Measurements from ENCODE around the gene SYS1.
A peak's percentile ranks its signal among the peaks of the same experiment; 100 is the strongest.

The SYS1 gene

GRCh38 chr20:45354423-45355208 is 8.3 kb upstream of the SYS1 start:
- TF ChIP-seq, protein P1, sequence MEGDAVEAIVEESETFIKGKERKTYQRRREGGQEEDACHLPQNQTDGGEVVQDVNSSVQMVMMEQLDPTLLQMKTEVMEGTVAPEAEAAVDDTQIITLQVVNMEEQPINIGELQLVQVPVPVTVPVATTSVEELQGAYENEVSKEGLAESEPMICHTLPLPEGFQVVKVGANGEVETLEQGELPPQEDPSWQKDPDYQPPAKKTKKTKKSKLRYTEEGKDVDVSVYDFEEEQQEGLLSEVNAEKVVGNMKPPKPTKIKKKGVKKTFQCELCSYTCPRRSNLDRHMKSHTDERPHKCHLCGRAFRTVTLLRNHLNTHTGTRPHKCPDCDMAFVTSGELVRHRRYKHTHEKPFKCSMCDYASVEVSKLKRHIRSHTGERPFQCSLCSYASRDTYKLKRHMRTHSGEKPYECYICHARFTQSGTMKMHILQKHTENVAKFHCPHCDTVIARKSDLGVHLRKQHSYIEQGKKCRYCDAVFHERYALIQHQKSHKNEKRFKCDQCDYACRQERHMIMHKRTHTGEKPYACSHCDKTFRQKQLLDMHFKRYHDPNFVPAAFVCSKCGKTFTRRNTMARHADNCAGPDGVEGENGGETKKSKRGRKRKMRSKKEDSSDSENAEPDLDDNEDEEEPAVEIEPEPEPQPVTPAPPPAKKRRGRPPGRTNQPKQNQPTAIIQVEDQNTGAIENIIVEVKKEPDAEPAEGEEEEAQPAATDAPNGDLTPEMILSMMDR (IDR thresholded peaks at IDR 0.05; ENCODE audit: poor library complexity, severe bottlenecking): no peak
- Histone ChIP-seq H3K9me3 (ENCODE audit: severe bottlenecking) (no peaks in the 10 kb centered on the region), H3K36me3 (ENCODE audit: low read depth) (no peaks in the 10 kb centered on the region), H3K4me1 (ENCODE audit: insufficient read depth, poor library complexity, severe bottlenecking) (peaks cover 50% of the 10 kb centered on the region), H3K27ac (ENCODE audit: poor library complexity, severe bottlenecking) (peak overlapping the region; percentile 91), H3K27me3 (ENCODE audit: insufficient read depth, poor library complexity, severe bottlenecking) (no peaks in the 10 kb centered on the region), H3K4me3 (ENCODE audit: severe bottlenecking) (no peak overlapping the region)
- ATAC-seq (ENCODE audit: low read depth) (no peak), DNase-seq (ENCODE audit: low spot score) (no peak)

DNA sequence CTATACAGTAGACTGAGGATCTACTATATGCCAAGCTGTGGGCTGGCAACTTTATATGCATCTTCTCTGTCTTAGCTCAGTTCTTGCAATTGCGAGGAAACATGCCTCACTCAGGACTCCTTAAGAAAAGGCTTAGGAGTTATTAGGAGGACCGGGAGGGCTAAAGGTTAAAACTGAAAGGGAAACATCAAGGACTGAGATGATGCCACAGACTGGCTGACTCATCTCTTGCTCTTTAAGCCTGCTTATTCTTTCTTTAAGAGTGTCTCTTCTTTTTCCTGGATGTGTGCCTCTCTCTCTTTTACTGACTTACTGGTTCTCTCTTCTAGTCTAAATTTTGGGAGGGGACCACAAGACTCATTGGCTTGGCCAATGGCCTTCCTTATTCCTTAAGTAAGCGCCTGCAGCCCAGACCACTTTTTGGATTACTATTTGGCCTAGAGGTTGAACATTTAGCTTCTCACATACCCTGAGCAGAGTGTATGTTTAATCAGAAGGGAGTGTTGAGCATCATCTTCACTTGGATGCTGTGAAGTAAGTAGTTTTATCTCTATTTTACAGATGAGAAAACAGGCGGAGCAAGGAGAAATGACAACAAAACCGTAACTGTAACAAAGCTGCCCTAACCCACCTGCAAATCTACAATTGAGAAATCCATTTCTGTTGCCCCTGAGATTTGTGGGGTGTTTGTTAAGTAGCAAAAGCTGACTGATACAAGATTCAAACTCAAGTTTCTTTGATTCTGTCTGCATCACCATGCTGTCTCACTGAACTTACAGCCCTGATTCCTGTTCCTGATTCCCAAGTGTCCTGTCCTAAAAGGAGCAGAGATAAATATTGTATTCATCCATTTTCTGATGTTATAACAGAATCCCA is 7.5 kb upstream of the SYS1 start:
- DNase-seq (ENCODE audit: low spot score) (no peak), ATAC-seq (ENCODE audit: low read depth) (peak; percentile 35)
- Histone ChIP-seq H3K36me3 (ENCODE audit: low read depth) (no peaks in the 10 kb centered on the region), H3K4me3 (ENCODE audit: severe bottlenecking) (no peak overlapping the region), H3K27me3 (ENCODE audit: insufficient read depth, poor library complexity, severe bottlenecking) (no peaks in the 10 kb centered on the region), H3K4me1 (ENCODE audit: insufficient read depth, poor library complexity, severe bottlenecking) (peaks cover 58% of the 10 kb centered on the region), H3K27ac (ENCODE audit: poor library complexity, severe bottlenecking) (peak overlapping the region; percentile 91), H3K9me3 (ENCODE audit: severe bottlenecking) (no peaks in the 10 kb centered on the region)
- TF ChIP-seq, protein P1 (IDR thresholded peaks at IDR 0.05; ENCODE audit: poor library complexity, severe bottlenecking): no peak

- DNase-seq (ENCODE audit: low spot score) (peak; percentile 80), ATAC-seq (ENCODE audit: low read depth) (peak; percentile 1; the same call in 2 of the 3 replicates)
- TF ChIP-seq, protein P1 (IDR thresholded peaks at IDR 0.05; ENCODE audit: poor library complexity, severe bottlenecking): no peak
- Histone ChIP-seq H3K27ac (ENCODE audit: poor library complexity, severe bottlenecking) (peak overlapping the region; percentile 91), H3K9me3 (ENCODE audit: severe bottlenecking) (no peaks in the 10 kb centered on the region), H3K36me3 (ENCODE audit: low read depth) (no peaks in the 10 kb centered on the region), H3K4me3 (ENCODE audit: severe bottlenecking) (no peak overlapping the region), H3K4me1 (ENCODE audit: insufficient read depth, poor library complexity, severe bottlenecking) (peaks cover 67% of the 10 kb centered on the region), H3K27me3 (ENCODE audit: insufficient read depth, poor library complexity, severe bottlenecking) (no peaks in the 10 kb centered on the region)
These were observed 4.5 kb upstream of the SYS1 start for GRCh38 chr20:45358282-45359068.

DNA sequence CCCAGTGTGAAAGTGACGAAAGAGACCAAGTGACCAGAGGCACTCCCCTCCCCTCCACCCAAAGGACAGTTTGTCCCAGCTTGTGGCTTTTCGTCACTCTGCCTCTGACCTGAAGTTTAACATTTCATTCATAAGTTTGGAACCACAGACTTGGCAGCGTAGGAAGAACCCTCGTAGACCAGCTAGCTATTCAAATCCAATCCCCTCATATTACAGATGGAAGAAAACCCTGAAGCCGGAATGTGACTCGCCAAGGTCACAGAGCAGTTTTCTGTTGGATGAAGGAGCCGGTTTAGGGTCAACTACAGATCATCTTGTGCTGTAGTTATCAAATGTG is 3.9 kb upstream of the SYS1 start:
- Histone ChIP-seq H3K9me3 (ENCODE audit: severe bottlenecking) (no peaks in the 10 kb centered on the region), H3K4me1 (ENCODE audit: insufficient read depth, poor library complexity, severe bottlenecking) (peaks cover 71% of the 10 kb centered on the region), H3K4me3 (ENCODE audit: severe bottlenecking) (no peak overlapping the region), H3K36me3 (ENCODE audit: low read depth) (no peaks in the 10 kb centered on the region), H3K27me3 (ENCODE audit: insufficient read depth, poor library complexity, severe bottlenecking) (no peaks in the 10 kb centered on the region), H3K27ac (ENCODE audit: poor library complexity, severe bottlenecking) (peak overlapping the region; percentile 91)
- ATAC-seq (ENCODE audit: low read depth) (no peak), DNase-seq (ENCODE audit: low spot score) (no peak)
- TF ChIP-seq, protein P1 (IDR thresholded peaks at IDR 0.05; ENCODE audit: poor library complexity, severe bottlenecking): no peak

Measured in RWPE2 (cell line).